ENCODE measurements around the gene BCLAF3.

BCLAF3 gene

DNA sequence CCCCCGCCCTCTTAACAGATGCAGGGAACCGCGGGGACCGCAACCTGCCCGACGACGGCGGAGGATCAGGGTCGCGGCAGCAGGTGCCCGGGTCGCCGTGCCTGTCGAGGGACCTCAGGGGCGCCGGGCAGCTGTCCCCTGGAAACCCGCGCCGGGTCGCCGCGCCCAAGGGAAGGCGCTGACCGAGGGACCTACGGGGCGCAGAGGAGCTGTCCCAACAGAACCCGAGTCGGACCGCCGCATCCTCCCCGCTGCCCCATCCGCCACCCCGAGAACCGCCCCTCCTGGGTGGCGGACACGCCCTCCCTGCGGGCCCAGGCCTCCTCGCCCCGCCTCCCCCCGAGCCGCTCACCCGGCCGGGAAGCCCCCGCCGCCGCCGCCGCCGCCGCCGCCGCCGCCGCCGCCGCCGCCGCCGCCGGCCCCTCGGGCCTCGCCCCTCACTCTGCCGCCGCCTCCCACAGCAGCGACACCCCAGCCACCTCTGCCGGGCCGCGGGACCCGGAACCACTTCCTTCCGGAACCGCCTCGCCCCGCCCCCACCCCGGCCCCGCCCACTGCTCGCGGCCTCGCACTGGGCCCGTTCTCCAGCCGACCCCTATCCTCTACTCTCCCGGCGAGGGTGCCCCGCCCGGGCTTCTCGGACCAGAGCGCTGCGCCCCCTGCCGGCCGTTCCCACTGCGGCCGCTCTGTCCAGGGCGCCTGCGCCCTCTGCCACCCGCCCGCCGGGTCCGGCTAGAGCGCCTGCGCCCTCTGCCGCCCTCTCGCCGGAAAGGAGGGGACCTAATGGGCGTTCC, at the start of gene BCLAF3:
TSS of gene BCLAF3 (minus strand) at position 506 of the 794 bp plus-strand sequence. CDS start 20,797 bp downstream, outside the sequence.
- no peak for DNase-seq

DNA sequence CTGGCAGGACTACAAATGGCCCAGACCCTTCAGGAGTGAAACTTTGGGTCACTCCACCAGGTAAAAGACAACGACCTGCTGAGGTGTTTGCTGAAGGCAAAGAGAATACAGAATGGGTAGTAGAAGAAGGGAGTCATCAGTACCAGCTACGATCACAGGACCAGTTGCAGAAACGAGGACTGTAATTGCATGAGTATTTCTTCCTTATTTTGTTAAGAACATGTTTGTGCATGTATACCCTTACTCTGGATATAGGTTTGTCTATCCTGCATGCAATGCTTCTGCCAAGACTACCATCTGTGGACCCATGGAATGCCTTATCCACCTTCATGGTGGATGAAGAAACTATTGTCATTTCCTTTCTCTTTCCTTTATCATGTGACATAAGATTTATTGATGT, 48.1 kb upstream of the BCLAF3 start:
- no peak for DNase-seq

DNA sequence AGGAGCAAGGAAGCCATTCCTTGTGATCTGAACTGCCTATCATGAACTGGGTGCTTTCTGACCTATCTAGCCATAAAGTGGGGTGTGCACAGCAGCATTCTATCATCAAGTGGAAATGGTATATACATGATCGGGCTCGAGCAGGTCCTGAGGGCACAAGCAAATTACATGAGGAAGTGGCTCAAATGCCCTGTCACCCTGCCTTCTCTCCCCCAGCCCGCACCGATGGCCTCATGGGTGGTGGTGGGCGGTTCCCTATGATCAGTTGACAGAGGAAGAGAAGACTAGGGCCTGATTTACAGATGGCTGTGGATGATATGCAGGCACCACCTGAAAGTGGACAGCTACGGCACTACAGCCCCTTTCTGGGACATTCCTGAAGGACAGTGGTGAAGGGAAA, 46.3 kb upstream of the BCLAF3 start:
- DNase-seq, result no peak

DNA sequence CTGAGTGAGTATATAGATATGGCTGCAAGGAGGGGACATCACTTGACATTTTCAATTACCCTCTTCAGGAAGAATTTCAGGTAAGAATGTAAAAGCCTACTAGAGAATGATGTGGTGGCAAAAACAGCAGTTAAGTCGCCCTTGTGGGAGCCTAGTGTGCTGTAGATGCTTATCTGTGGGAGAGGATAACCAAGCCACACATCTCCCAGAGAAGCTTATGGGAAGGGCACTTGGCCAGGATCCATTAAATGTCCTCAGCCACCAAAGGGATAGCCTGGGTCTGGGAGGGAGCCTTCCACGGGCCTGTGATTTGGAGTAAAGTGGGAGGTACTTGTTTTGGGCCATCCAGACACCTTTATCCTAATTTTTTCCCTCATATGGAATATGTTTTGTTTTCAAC, 41.3 kb upstream of the BCLAF3 start:
- DNase-seq, result no peak

DNA sequence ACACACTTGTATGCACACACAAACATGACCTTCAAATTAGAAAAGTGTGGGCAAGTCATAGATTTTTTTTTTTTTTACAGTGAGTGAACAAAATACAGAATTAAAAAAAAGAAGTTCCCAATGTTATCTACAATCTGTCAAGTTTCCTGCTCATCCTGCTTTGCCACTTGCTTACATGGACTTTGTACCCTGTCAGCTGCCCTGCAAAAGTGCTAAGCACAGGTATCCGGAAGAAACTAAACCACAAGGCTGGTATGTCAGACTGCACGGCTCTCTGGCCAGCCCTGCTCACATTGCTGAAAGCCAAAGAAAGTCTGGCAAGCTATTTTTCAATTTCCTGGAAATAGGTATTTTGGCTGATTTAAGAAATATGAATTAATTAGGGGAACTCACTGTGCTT, 38.9 kb upstream of the BCLAF3 start:
- no peak for DNase-seq

DNA sequence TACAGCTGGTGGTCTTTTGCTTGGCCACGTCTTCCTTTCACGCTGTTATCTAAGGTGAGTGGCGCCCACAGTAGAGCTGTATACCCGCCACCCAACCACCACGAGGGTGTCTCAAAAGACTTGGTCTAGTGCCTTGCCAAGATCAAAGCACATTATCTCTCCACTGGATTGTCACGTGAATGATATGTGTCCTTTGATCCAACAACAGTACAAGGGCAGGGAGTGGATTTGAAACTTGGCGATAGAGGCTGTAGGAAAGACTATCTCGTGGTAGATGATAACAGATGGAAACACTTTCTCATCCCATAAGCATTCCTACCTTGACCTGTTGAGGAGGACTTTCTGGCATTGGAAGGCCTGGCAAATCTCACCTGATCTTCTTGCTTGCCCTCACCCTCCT, 37.7 kb upstream of the BCLAF3 start:
- no peak for DNase-seq

DNA sequence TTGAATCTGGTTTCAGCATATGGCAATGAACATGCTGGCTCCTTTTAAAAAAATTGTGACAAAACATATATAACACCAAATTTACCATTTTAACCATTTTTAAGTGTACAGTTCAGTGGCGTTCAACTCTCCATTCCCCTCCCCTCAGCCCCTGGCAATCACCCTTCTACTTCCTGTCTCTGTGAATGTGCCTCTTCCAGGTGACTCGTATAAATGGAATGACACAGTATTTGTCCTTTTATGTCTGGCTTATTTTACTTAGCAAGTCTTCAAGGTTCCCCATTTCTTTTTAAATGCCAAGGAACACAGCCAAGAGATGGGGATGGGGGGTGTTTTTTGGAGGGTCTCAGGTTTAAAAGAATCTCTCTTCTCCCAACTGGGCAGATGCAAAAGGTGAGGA, 35.4 kb upstream of the BCLAF3 start:
- no peak for DNase-seq

DNA sequence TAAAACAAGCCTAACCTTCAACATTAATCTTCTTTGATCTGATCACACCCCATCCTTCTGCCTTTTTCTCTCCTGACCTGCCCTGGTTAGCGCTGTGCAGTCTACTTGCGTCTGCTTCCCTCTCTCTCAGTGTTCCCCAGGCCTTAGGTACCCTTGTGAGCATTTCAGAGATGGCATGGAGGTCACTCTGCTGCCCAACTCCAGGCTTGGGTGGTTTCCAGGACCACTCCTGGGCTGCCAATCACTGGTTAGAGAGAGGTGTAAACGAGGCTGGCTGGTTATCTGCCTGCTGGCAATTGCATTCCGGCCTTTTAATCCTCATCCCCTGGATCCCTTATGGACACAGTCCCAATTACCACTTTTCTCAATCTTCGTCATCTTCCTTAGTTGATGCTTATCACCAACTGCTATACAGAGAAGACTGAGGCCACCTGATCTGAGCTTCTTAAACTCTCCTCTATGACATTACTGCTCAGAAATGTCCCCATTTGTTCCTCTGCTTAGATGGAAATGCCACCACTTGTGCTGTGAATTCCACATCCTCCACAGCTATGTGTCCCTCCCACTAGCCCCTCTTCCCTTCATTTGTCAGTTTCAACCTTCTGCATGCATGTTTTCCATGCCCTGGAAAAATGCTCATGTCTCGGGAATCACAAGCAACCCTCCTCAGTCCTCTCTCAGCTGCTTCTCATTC, 29.0 kb upstream of the BCLAF3 start:
- no peak for DNase-seq

DNA sequence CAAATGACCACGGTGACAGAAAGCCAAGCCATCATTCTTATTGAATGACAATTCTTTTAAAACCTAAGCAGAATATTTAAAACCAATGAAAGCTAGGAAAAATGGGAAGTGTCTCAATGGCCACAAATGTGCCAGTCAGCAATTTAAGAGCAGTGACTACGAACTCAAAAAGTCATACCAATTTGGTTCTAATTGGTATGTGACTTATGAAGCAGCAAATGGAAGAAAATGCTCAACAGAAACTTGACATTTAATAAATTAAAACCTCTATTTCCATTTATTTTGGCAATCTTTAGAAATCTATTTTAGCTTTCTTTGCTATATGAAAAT, 25.7 kb upstream of the BCLAF3 start:
- no peak for DNase-seq

DNA sequence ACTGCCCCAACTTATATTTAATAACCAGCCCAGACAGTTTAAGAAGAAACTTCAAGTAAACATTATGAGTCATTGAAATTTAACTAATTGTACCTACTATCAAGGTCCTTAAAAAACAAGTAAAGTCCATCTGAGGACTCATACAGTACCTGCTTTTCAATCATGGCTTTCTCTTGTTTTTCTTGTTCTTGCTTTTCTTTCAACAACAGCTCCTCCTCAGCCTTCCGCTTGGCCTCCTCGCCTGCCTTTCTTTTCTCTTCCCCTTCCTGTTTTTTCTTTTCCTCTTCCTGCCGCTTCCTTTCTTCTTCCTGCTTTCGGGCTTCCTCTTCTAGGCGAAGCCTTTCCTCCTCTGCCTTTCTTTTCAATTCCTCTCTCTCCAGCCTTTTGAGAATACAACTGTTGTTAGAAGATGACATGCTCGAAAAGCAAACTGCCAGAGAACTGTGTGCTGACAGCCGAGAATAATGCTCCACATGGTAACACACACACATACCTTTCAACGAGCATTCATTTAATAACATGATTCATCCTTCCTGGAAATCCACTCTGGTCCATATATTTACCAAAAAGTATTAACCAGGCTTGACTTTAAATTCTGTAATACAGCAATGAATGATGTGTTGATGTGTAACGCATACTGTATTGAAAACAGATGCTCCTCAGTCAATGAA, 25.2 kb upstream of the BCLAF3 start:
- DNase-seq, result no peak

DNA sequence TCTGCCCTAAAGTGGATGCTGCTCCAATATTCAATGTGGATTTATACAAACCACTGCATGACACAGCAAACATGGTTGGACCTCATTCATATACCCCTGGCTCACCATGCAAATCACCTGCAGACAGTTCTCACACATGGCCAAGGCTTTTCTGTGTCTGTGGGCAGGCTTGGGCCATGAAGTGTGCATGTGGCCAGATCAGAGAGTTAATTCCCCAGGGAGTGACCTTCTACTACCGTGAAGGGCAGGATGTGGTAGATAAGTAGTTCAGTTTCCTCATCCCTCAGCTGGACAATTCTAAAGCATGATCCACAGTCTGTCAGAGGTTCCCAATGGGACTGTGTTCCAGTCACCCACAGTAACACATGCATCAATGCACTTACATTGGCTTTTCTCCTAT, 24.6 kb upstream of the BCLAF3 start:
- no peak for DNase-seq

DNA sequence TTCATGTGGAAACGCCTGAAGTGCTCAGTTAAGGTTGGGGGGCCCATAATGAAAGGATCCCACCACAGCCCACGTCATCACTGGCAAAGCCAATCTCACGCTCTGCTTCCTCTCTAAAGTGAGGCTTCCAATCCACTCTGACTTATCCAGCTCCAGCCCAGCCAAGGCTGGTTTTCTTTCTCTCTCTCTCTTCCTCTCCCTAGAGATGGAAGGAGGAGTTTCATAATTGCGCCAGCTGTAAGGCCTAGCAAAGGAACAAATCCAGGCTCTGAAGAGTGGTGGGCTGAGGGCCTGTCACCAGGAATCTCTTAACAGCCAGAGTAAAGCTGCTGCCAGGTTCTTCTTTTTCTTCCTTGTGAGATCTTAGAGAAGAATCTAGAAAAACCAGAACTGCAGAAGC, 20.7 kb upstream of the BCLAF3 start:
- DNase-seq, result no peak

DNA sequence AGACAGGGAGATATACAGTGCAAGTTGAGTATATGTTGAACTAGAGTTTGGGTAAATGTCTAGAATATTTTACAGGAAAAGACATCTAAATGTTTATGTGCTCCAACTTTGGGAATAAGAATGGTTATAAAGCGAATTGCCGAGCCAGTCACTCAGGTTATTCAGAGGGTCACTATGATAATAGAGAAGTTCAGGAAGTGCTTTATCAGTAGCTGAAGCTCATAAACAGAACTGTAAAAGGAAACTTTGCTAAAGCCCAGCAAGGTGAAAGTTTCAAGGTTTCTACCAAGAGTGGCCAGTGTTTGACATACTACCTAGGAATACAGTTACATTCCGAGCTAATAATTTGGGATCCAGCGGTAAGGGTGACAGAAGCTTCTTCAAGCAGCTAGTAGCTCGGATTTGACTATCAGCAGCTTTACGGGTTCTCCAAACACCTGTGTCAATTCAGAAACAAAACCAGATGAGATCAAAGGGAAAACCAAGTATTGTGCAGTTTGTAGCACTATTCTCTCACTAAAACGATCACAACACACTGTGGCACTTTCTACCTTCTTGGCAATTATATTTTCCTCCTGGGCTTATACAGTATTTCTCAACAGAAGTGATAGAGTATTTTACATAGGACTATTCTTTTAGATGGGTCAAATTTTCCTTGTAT, 17.2 kb upstream of the BCLAF3 start:
- DNase-seq, result no peak

DNA sequence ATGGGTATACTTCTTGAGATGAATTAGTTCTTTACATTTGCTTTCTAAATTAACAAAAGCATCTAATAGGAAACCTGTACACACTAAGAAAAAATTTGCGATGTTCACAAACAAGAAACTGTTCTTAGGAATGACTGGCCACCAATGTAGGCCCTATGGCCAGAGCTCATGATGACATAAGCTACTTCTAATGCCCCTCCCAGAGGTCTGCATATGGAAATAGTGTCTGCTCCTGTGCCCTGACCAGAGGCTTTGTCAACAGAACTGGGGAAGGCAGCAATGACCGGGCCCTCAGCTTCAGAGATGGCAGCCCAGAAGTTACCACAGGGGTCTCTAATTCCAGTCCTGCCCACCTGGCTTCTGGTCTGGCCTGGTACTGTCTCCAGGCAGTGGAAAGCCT, 15.0 kb upstream of the BCLAF3 start:
- DNase-seq, result no peak

DNA sequence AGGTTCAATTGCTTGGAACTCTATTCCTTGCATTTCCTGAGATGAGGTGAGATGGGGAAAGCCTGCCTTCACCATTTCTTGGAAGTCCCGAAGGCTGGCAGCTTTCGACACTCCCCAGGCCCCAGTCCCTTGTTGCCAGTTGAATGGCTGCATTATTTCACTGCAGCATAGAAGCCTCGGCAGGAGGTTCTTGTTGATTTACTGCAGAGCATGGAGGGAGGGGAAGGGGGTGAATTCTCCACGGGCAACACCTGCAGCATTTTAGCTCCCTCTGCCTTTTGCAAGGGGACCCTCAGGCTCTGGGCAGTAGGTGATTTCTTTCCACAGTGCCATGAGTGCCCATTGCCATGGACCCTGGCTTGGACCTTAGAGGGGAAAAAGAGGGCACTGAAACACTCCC, 10.7 kb upstream of the BCLAF3 start:
- no peak for DNase-seq

DNA sequence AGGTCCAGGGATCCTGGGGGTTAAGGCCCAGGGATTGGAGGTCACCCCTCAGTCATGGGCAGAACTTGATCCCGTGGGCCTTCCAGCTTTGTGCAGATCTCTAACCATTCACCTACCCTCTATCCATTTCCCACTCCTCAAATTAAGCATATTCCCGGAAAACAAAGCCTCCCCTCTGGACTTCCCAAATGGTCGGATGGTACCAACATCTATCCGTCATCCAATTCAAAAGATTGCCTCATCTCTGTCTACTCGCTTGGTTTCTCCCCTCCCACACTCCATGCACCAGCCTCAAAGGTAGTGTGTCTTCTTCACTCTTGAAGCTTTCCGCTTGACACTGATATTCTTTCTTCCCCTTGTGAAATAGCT, 473 bp upstream of the BCLAF3 start:
- no peak for DNase-seq

DNA sequence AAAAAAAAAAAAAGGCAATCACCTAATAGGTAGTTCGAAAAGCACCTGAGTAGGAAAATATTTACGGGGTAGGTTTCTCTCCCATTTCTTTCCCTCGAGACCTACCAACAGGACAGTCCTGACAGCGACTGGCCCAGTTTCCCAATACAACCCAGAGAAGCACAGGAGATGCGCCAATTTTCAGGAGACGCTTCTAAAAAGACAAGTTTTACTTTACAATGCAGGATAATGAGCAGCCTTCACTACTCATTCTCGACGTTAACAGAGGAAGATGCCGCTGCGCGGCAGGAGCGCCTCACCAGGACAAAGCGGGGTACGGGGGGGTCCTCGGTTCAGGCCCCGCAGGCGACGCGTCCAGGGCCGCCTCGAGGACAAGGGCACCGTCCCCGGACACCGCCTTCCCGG, 708 bp downstream of the BCLAF3 start:
- no peak for DNase-seq

DNA sequence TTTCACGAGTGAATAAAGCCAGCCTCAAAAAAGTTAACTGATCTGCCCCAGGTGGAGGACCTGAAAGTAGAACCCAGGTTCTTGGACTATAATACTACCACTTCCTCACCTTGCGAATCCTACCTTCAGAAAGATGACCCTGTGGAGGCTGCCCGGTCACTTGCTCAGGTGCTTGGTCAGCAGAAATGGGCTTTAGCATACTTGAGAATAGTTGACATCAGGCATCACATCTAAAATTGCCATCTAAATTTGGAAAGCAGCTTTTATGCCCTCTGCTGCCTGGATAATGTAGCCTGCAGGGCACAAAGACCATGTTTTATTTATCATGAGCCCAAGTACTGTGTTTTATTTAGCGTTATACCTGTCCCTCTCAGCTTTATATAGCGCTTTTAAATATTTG, 3.0 kb downstream of the BCLAF3 start:
- DNase-seq, result no peak

DNA sequence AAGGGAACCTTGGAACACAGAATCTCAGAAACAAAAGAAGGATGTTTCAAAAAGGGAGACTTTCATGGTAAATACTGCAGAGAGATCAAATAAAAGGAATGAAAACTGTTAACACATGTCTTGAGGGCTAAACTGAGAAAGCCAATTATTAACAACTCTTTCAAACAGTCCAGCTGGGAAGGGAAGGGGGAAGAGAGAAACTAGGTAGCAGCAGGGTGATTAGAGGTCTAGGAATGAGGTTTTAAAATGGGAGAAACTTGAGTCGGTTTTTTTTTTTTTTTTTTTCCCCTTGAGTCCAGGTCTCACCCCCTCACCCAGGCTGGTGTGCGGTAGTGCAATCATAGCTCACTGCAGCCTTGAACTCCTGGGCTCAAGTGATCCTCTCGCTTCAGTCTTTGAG, 4.3 kb downstream of the BCLAF3 start:
- no peak for DNase-seq

DNA sequence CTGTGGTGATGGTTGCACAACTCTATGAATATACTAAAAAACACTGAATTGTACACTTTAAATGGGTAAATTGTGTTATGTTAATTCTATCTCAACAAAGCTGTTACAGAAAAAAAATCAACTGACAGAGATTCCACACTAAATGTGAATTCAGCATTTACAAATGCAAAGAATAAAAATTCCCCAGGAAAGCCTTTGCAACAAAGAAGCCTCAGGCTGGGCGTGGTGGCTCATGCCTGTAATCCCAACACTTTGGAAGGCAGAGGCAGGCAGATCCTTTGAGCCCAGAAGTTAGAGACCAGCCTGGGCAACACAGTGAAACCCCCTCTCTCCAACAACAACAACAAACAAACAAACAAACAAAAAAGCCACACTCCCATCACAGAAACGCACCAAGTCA, 8.9 kb downstream of the BCLAF3 start:
- no peak for DNase-seq

DNA sequence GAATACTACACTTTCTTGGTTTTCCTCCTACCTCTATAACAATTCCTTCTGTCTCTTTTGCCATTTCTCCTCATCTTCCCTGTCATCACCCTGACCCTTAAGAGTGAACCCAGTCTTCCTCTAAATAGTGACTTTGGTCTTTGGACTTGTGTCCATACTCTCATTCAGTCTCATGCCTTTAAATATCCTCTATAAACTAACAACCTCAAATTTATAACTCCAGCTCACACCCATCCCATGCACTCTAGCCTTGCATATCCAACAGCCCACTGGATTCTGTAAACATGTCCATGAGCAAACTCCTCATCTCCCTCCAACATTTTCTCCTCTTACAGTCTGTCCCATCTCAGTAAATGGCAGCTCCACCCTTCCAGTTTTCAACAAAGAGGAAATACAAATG, 15.0 kb downstream of the BCLAF3 start:
- no peak for DNase-seq

DNA sequence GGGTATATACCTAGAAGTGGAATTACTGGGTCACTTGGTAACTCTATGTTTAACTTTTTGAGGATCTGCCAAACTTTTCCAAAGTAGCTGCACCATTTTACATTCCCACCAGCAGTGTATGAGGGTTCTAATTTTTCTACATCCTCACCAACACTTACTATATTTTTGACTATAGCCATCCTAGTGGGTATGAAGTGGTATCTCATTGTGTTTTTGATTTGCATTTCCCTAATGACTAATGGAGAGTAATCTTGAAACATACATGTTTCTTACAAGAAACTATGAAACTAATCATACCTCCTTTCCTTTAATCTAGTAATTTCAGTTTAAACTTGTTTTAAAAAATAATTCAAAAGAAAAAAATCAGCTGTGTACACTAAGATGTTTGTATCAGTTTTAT, 17.9 kb downstream of the BCLAF3 start:
- no peak for DNase-seq

DNA sequence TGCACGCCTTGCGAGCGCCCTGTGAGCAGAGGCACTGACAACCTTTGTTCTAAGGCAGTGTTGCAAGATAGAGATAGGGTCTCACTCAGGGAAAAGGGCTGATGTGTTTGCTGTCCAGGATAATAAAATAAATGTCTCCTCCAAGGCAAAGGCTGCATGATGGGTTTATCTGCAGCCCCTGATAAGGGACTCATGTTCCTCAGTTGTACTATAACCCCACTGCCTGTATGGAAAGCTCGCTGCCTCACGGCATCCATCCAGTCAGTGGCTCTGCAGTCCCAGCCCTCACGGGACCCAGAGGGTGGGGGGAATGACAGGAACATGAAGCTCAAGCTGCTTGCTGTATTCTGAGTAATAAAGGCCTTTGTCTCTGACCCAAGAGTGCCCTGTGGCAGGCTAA, 22.6 kb downstream of the BCLAF3 start:
- no peak for DNase-seq

DNA sequence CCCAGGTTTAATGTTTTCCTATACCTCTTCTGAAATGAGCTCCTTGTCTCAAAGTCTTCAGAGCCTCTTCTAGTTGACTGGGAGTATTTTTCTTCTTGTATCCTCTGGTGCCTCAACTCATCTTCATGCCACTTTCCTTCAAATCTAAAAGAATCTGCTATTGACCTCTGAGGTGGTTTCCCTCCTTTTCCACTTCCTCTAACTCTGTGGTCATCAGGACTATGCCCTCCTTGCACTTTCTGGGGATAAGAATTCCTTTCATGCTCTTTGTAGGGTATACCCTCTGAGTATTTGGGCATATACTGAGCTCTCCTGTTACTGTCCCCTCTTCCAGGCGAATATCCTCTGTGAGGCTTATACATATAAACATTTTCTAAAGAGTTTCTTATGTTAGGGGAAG, 24.8 kb downstream of the BCLAF3 start:
- DNase-seq, result no peak

Data from SIG-M5 (cell line).